ENCODE measurements around the gene TK2.

GRCh38 chr16:66534376-66534799, 15.5 kb downstream of the TK2 start:
- TF ChIP-seq EP300 (IDR thresholded peaks at IDR 0.05): no peak
- TF ChIP-seq RAD21 (conservative IDR thresholded peaks at IDR 0.05 in 1 of 2, IDR thresholded peaks at IDR 0.05 in 1 of 2): no peak
- no peak for TF ChIP-seq NFE2L2 (conservative IDR thresholded peaks at IDR 0.05; ENCODE audit: low read length)
- TF ChIP-seq USF2 (IDR thresholded peaks at IDR 0.05): no peak
- TF ChIP-seq CTCF (IDR thresholded peaks at IDR 0.05): no peak
- TF ChIP-seq KDM1A (IDR thresholded peaks at IDR 0.05; ENCODE audit: low read depth): no peak
- TF ChIP-seq SMC3 (IDR thresholded peaks at IDR 0.05): no peak
- TF ChIP-seq POLR2A (IDR thresholded peaks at IDR 0.05; ENCODE audit: low read length): no peak
- TF ChIP-seq REST (IDR thresholded peaks at IDR 0.05): no peak
- no peak for TF ChIP-seq CEBPB (IDR thresholded peaks at IDR 0.05)
- TF ChIP-seq BHLHE40 (IDR thresholded peaks at IDR 0.05; ENCODE audit: low read depth, low read length): no peak
